ENCODE results near the gene KIRREL2. TPM values are rescaled to one million over a fixed set of nuclear protein-coding genes. Genes with fewer than 3 reads are reported as not detected.

KIRREL2 gene
- total RNA-seq, 1 donor from 2014 or later, result 0.18 TPM

DNA sequence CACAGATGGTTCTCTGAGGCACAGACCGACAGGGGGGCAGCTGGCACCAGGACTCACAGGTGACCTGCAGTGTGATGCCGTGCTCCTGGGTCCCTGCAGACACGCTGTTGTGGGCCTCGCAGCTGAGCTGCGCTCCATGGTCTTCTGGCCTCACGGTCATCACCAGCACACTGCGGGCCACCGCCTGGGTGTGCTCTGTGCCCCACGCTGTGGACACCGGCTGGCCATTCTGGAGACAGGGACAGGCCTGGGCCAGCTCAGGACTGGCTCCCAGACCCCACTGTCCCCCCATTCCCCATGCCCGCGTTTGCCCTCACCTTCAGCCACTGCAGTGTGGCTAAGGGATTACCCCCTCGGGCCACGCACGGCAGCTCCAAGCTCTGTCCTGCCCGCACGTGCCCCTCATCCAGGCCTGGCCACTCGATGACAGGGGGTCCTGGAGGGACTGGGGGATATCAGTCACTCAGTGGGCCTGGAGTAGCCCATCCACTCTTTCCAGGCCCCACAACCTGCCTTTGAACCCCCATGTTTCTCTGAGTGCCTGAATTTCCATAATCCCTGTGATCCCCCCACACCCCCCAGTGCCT lies 7.7 kb upstream of the KIRREL2 start:
- Histone ChIP-seq H4K20me1 (ENCODE audit: insufficient read depth, low read length) (no peaks in the 10 kb centered on the region), H3K27me3 (ENCODE audit: insufficient read depth, low read length) (peaks cover 35% of the 10 kb centered on the region), H3K9ac (ENCODE audit: low read length) (no peak overlapping the region), H3K79me2 (ENCODE audit: insufficient read depth, low read length) (no peaks in the 10 kb centered on the region), H3K9me3 (ENCODE audit: insufficient read depth, low read depth, low read length) (peaks cover 3% of the 10 kb centered on the region), H3K36me3 (ENCODE audit: insufficient read depth, low read length) (no peaks in the 10 kb centered on the region), H2AFZ (ENCODE audit: low read depth, low read length) (no peak overlapping the region), H3K4me2 (ENCODE audit: low read length) (no peak overlapping the region), H3K4me1 (ENCODE audit: insufficient read depth, low read length) (no peaks in the 10 kb centered on the region), H3K4me3 (ENCODE audit: insufficient read depth, low read depth, low read length) (no peak overlapping the region), H3K27ac (ENCODE audit: low read depth, low read length) (no peak overlapping the region)
- DNase-seq (ENCODE audit: low read depth), result no peak
- Mint-ChIP-seq H3K27me3 (ENCODE audit: low read depth, unreplicated experiment) (peaks cover 75% of the 10 kb centered on the region), H3K9me3 (ENCODE audit: unreplicated experiment) (peaks cover 6% of the 10 kb centered on the region), H3K36me3 (ENCODE audit: low read depth, unreplicated experiment) (no peaks in the 10 kb centered on the region), H3K4me3 (ENCODE audit: unreplicated experiment) (no peak overlapping the region), H3K27ac (ENCODE audit: unreplicated experiment) (no peak overlapping the region), H3K4me1 (ENCODE audit: low read depth, unreplicated experiment) (peaks cover 12% of the 10 kb centered on the region)
- TF ChIP-seq EZH2 (IDR thresholded peaks at IDR 0.05; ENCODE audit: insufficient read depth, low read length) (no peak), CTCF (IDR thresholded peaks at IDR 0.05; ENCODE audit: insufficient read depth, low read depth, low read length) (no peak)
- FAIRE-seq, result no peak

- Histone ChIP-seq H3K4me1 (ENCODE audit: insufficient read depth, low read length) (no peaks in the 10 kb centered on the region), H3K9ac (ENCODE audit: low read length) (no peak overlapping the region), H3K79me2 (ENCODE audit: insufficient read depth, low read length) (no peaks in the 10 kb centered on the region), H2AFZ (ENCODE audit: low read depth, low read length) (no peak overlapping the region), H3K4me3 (ENCODE audit: insufficient read depth, low read depth, low read length) (no peak overlapping the region), H4K20me1 (ENCODE audit: insufficient read depth, low read length) (no peaks in the 10 kb centered on the region), H3K9me3 (ENCODE audit: insufficient read depth, low read depth, low read length) (no peaks in the 10 kb centered on the region), H3K36me3 (ENCODE audit: insufficient read depth, low read length) (no peaks in the 10 kb centered on the region), H3K27ac (ENCODE audit: low read depth, low read length) (no peak overlapping the region), H3K4me2 (ENCODE audit: low read length) (no peak overlapping the region), H3K27me3 (ENCODE audit: insufficient read depth, low read length) (peaks cover 27% of the 10 kb centered on the region)
- Mint-ChIP-seq H3K4me1 (ENCODE audit: low read depth, unreplicated experiment) (peaks cover 4% of the 10 kb centered on the region), H3K27ac (ENCODE audit: unreplicated experiment) (no peak overlapping the region), H3K36me3 (ENCODE audit: low read depth, unreplicated experiment) (no peaks in the 10 kb centered on the region), H3K4me3 (ENCODE audit: unreplicated experiment) (no peak overlapping the region), H3K27me3 (ENCODE audit: low read depth, unreplicated experiment) (peaks cover 75% of the 10 kb centered on the region), H3K9me3 (ENCODE audit: unreplicated experiment) (peaks cover 3% of the 10 kb centered on the region)
- FAIRE-seq (no peak), DNase-seq (ENCODE audit: low read depth) (no peak)
- no peak for TF ChIP-seq EZH2 (IDR thresholded peaks at IDR 0.05; ENCODE audit: insufficient read depth, low read length)
- TF ChIP-seq CTCF (IDR thresholded peaks at IDR 0.05; ENCODE audit: insufficient read depth, low read depth, low read length), result no peak
Measured at GRCh38 chr19:35851213-35852028, 5.3 kb upstream of the KIRREL2 start.

Data from astrocyte (in vitro differentiated cells and primary cell).